GM19397 (cell line): ENCODE data around the gene SLC16A1.
"Not testable (repeated sequence)": the region's sequence is repeated elsewhere in the genome, so short reads cannot be mapped to it uniquely, and the experiment has no call there.

Experiments
- ATAC-seq: cut with Tn5 transposase; IDR thresholded peaks from one replicate; pipeline ENCODE4 v1.9.1; 2021; ENCODE audit warnings: mild to moderate bottlenecking, moderate library complexity; ENCODE audit not compliant: unreplicated experiment

Gene SLC16A1

DNA sequence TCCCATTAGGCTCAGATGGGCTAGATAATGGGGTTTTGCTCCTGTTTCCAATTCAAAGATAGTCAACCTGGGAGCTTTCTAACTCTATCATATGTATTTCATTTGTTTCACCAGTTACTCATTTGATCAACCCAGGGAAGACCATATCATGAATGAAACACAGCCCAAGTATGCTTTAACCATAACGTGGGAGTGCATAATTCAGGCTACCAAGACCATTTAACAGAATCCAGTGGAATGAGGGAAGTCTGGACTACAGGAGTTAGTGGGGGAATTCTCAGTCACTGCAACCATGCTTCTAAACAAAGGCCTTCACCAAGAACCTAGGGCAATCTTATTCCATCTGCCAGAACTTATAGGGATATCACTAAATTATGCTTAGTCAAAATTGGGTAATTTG is 15.0 kb upstream of the SLC16A1 start:
- no peak for ATAC-seq

DNA sequence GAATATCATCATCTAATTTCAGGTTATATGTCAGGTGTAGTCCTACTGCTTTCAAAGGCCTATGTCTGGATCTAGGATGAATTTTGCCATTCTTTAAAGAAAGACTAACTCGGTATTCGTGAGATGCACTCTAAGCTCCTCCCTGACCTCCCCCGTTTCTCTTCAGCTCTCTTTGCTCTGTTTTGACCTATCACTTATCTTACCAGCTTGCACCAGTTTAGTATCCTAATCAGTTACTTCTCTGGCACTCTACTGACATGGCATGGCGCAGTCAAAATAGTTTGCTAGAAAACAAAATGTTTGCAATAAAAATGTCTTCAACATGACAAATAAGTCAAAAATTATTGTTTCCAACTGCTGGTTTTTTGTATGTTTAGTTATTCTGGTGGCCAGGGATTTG is 8.4 kb upstream of the SLC16A1 start:
- no peak for ATAC-seq

DNA sequence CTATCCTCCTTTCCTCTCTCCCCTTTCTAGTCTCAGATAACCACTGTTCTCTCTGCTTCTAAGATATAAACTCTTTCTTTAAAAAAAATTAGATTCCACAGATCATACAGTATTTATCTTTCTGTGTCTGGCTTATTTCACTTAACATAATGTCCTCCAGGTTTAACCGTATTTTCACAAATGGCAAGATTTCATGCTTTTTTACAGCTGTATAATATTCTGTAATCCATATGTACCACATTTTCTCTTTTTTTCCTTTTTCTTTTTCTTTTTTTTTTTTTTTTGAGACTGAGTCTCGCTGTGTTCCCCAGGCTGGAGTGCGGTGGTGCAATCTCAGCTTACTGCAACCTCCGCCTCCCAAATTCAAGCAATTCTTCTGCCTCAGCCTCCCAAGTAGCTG is 5.1 kb upstream of the SLC16A1 start:
- no peak for ATAC-seq

DNA sequence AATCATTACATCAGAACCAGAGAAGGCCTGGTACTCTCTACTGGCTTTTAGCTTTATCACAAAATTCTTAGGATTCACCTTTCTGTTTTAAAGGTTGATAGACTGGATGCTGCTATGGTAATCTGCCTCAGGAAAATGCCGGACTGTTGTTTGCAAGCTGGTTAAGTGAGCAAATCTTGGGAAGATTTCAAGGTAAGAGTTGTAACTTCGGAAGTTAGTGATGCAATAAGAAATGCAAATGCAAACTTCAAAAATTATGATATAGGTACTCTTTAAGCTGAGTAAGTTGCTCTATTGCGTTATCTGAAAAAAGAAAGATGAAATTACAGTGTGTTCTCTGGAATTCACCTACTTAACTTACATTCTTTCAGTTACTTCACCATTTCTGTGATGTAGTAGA is 4.4 kb upstream of the SLC16A1 start:
- no peak for ATAC-seq

DNA sequence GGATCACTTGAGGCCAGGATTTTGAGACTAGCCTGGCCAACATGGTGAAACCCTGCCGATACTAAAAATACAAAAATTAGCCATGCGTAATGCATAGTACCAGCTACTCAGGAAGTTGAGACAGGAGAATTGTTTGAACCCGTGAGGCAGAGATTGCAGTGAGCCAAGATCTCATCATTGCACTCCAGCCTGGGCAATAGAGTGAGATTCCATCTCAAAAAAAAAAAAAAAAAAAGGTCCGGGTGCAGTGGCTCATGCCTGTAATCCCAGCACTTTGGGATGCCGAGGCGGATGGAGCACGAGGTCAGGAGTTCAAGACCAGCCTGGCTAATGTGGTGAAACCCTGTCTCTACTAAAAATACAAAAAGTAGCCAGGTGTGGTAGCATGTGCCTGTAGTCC is 2.2 kb upstream of the SLC16A1 start:
- not testable (repeated sequence) for ATAC-seq

DNA sequence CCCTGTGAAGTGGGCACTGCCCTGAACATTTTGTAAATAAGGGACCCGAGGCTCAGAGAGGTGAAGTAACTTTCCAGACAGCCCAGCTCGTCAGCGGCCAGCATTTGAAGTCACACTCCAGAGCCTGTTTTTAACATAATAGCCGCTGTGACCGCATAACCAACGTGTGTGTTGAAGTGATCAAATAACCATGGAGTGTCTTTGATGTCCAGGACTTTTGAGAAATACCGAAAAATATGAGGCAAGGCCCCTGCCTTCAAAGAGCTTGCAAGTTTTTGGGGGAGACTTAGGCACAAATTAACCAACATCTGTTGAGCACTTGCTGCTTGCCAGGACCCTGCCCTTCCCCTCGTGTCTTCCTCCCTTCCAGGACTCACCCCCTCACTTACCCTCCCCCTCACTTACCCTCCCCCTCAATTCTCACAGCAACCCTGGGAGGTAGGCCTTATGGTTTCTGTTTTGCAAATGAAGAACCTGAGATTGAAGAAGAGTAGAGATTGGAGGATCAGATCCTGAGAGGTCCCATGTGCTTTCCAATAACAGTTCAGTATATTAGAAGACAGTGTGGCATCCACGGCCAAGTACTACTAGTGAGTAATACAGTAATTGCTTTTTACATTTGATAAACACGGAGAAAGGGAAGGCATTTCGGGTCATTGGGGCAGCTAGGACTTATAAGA is 1.3 kb upstream of the SLC16A1 start:
- ATAC-seq: no peak

DNA sequence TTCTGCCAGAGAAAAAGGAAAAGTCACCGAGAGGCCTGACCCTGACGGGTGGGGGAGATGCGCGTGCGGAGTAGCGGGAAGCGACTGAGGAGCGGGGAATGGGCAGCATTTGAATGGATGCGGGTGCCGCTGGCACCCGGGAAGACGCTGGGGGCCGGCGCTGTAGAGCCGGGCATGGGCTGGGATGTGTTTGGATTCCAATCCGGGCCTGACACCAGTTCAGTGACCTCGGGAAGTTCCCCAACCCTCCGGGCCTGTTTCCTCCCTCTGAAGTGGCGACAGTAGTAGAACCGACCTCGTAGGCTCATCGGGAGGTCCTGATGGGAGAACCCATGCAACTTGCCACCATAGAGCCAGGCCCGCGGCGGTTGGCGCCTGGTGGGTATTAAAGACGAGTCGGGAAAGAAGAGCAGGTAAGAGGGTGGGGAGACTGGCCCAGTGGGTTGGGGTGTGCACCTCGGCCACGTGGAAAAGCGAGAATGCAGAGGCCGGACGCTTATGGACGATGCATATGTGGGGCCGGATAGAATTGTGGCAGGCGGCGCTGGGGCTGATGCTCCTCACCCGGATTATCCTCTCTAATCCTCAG is 642 bp upstream of the SLC16A1 start:
- ATAC-seq: peak; percentile 2

DNA sequence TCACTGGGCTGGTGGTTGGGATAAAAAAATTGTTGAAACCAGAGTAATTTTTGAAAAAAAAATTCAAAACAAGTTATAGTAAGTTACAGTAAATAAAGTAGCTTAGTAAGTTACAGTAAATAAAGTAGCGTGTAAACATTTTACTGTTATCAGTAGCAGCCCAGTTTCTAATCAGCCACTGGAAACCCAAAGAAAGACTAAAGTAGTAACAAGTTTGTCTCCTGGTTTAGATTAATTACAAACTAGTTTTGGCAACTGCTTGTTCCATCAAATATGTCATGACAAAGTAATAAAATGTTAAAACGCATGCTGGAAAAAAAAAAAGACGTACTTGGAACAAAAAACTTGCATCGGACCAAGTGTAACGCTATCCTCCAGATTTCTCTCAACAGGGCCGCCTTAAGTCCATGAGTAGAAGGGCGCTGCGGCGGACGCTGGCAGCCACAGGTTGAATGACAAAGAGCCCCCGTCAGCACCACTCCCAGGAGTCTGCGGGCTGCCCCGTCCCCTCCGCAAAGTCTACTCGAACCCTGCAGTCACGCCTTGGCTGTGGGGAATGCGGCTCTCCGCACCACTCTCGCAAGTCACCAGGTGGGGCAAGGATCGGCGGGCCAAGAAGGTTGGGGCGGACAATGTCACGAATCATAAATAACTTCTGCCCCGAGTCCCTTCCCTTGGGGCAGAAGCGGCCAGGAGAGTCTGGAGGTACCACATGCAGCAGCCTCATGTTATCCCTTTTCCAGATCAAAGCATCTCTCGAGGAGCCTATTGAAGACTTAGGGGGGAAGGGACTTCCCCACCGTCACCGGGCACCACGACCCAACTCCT is 837 bp downstream of the SLC16A1 start:
- ATAC-seq: peak; percentile 20

DNA sequence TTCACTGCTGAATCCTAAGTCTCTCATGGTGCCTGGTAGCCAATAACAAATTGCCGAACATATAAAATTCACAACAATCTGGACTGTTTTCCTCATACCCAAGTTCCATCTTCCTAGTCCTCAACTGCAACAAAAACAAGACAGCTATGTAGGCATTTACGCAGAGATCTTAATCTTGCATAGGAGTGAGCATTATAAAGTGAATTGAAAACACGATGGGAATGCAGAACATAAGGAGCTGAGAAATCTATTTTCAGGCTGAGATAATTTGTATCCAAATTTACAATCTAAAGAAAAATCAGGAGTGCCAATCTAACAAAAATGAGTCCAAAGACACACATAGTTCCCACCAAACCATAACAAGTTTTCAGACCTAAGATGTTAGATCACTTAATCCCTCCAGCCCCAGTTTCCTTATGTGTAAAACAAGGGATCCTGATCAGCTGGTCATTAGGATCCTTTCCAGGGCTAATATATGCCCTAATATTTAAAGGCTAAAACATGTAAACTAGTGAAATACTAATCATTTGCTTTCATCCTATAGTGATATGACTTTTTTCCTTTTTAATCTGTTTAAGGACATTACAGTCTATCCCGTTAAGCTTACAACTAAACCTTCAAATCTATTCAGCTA is 1.9 kb downstream of the SLC16A1 start:
- ATAC-seq: no peak

DNA sequence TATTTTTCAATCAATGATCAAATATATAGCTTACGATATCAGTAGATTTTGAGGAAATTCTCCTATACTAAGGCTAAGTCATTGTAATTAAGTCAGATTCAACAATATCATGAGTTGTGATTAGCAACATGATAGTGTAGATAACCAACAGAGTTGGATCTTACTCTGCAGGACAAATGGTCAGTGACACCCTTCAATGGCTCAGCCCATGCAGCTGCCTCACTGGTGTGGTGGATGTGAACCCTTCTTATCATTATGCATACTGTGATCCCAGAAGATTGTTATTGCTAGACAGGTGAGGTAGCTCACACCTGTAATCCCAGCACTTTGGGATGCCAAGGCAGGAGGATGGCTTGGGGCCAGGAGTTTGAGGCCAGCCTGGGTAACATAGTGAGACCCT is 5.6 kb downstream of the SLC16A1 start:
- ATAC-seq: no peak

DNA sequence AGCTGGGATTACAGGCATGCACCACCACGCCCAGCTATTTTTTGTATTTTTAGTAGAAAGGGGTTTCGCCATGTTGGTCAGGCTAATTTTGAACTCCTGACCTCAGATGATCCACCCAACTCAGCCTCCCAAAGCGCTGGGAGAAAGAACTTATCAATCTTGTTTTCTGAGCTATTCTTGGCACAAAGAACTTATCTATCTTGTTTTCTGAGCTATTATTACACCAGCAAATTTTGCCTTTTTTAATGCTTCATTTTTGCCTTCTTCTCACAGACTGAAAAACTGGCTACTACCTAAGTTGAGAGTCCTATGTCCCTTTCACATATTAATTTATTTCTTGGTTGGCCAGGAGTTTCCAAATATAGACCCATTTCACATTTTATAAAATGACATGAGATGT is 9.3 kb downstream of the SLC16A1 start:
- no peak for ATAC-seq

DNA sequence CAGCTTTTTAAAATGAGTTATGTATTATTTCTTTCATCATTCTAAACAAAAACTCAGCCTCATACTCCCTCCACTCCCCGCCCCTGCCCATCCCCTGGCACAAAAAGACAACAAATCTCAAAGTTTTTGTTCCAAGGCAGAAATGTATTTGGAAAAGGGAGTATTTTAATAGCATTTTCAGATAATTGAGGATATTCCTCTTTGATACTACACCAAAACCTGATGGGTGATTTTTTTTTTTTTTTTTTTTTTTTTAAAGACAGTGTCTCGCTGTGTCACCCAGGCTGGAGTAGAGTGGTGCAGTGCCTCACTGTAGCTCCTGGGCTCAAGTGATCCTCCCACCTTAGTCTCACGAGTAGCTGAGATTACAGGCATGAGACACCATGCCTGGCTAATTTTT is 16.2 kb downstream of the SLC16A1 start:
- no peak for ATAC-seq

DNA sequence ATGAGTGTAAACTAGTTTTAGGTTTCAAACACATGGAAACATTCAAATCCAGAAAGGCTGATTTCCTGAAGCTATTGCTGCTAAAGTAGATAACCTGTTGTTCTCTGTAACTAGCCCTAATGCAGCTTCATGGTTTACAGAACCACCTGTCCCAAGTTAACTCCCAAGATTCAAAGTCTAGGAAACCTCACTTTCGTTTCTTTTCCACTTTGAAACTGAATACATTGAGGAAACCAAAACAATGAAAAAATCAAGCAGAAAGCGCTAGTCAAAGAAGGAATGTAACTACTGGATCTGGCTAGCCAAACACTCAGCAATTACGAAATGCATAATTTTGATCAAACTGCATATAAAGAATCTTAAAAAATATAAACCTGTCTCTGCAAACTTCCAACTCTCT is 17.8 kb downstream of the SLC16A1 start:
- no peak for ATAC-seq

DNA sequence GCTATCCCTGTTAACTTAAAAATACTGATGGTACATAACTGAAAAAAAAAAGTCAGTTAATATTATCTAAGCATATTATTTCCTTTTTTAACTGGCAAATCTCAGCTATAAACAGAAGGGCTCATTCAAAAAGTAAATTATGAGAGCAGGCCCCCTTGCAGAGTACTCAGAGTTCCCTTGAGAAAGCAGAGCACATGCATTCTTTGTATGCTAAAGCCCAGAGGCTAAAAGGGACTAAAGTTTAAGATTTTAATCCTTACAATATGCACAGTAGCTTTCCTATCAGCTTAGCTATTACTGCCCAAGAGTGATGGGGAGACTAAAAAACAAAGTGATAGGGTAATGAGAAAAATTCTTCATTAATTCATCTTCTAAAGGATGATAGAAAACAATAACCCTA is 18.5 kb downstream of the SLC16A1 start:
- ATAC-seq: no peak

DNA sequence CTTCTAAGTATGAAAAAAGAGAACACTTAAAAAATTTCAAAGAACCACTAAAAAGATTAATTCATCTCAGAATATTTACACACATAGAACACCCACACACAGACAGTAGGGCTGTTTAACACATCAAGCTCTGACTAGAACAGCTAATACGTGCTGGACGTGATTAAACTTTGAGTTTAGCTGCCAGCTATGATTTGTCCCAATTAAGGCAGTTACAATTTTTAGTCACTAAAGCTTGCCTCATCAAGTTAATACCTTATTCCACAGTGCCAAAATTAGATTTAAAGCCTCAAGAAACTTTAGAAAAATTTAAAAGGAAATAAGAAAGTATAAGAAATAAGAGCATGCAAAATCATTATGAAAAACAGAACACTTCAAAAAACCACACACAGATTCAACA is 18.9 kb downstream of the SLC16A1 start:
- no peak for ATAC-seq

DNA sequence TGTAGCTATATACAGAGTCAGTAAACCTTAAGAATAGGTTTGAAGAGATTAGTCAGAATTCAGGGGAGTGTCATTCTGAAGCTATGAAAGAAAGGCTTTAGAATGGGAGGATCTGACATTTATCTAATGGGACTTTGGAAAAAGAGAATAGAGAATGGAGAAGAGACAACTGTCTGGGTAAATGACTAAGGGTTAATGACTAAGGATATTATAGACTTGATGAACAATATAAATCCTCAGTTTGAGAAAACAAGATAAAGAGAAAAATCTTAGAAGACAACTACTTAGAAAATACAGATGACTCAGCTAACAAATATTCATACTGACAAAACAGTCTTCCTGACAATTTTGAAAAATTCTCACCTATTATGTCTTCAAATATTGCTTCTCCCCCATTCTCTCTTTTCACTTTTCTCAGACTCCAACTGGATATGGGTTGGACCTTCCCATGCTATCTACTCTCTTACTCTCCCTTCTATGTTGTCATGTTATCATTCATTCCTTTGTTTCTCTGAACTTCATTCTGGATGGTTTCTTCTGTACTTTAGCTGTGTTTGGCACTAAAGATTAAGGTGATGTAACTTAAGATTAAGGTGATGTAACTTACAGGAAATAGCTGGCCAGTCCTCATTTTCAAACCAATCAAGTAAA is 20.4 kb downstream of the SLC16A1 start:
- no peak for ATAC-seq

DNA sequence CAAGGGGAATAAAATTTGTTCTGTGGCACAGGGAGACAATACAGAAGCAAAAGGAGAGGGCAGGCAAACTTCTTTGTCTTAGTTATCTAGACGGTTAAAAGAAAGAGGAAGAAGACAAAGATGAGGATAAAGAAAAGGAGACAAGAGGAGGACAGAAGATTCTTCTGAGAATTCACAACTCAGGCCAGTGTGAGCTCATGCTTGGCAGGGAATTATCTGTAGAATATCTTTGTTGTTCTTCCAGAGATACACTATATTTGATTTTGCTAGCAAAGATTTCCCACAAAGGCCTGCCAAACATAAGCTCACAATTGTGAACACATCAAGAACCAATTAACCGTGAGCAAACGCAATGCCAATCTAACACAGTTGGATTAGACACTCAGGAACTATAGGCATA is 21.4 kb downstream of the SLC16A1 start:
- no peak for ATAC-seq

DNA sequence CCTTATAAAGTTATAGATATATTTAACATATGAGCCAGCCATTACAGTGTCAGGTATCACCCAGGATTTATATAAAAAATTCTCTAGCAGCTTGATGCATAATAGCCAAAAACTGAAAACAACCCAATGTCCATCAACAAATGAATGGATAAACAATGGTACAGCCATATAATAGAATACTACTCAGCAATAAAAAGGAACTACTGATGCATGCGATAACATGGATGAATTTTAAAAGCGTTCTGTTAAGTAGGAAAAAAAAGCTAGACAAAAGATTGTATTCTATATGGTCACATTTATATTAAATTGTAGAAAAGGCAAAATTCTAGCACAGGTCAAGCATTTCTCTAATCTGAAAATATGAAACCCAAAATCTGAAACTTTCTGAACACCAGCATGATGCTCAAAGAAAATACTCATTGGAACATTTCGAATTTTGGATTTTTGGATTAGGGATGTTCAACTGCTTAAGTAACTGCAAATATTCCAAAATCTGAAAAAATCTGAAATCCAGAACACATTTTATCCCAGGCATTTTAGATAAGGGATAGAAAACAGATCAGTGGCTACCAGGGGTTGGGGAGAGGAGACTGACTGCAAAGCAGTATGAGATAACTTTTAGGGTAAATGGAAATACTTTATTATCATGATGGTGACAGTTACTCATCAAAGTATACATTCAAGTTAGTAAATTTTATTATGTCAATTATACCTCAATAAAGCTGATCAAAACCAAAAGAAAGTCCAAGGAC is 22.0 kb downstream of the SLC16A1 start:
- ATAC-seq: no peak

DNA sequence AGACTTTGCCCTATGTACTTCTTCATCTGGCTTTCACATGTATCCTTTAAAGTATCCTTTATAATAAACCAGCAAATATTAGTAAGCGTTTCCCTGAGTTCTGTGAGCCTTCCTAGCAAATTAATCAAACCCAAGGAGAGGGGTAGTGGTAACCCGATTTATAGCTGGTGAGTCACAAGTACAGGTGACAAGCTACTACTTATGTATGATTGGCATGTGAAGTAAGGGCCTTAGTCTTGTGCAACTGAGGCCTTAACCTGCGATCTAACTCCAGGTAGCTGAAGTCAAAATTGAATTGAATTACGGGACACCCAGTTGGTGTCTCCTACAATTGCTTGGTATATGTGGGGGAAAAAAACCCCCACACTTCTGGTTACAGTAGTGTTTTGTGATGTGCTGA is 26.0 kb downstream of the SLC16A1 start:
- ATAC-seq: no peak

DNA sequence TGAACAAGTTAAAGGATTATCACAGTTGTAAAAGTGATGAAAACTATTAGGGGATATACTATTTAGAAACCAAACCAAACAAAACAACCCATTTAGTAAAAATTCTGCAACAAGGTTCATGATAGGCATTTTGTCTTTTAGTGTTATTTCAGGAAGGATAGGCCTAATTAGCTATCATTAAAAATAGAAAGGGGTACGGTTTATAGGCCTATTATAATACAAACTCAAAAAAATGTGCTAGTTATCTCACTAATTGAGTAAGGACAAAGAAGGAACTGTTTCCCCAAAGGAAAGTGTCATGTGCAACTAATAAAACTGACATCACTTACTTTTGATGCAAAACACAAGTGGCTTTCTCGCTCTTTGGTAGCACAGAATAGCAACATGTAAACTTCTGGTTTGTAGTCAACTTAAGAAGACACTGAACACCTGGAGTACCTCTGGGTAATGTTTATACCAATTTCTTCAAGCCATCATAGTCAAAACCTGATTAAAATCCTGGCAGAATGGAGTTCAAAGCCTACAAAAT is 28.5 kb downstream of the SLC16A1 start:
- no peak for ATAC-seq
